NK-92 (cell line): Measurements from ENCODE around the gene CLEC11A.

ENCODE experiments used
- DNase-seq: peaks from one replicate; lab custom pipeline; 2025; ENCODE audit not compliant: unreplicated experiment; lab: John Stamatoyannopoulos, UW

CLEC11A gene

GRCh38 chr19:50703915-50704796 lies 19.0 kb upstream of the CLEC11A start:
- no peak for DNase-seq

- no peak for DNase-seq
Measured at GRCh38 chr19:50705422-50706019, 17.6 kb upstream of the CLEC11A start.

- DNase-seq: no peak
Measured at GRCh38 chr19:50706387-50706786, 16.8 kb upstream of the CLEC11A start.

GRCh38 chr19:50708179-50708879 lies 14.8 kb upstream of the CLEC11A start:
- DNase-seq: no peak

- no peak for DNase-seq
Measured at GRCh38 chr19:50710094-50710493, 13.1 kb upstream of the CLEC11A start.

- DNase-seq: no peak
Measured at GRCh38 chr19:50710612-50711011, 12.6 kb upstream of the CLEC11A start.

- DNase-seq: no peak
Measured at GRCh38 chr19:50711196-50711595, 12.0 kb upstream of the CLEC11A start.

- DNase-seq: no peak
Measured at GRCh38 chr19:50711805-50712204, 11.4 kb upstream of the CLEC11A start.

GRCh38 chr19:50712833-50713232 lies 10.3 kb upstream of the CLEC11A start:
- no peak for DNase-seq

- no peak for DNase-seq
Measured at GRCh38 chr19:50713556-50714236, 9.5 kb upstream of the CLEC11A start.

GRCh38 chr19:50716178-50717025 lies 6.8 kb upstream of the CLEC11A start:
- no peak for DNase-seq

GRCh38 chr19:50717026-50717723 lies 6.0 kb upstream of the CLEC11A start:
- DNase-seq: no peak

- no peak for DNase-seq
Measured at GRCh38 chr19:50717891-50718254, 5.3 kb upstream of the CLEC11A start.

- DNase-seq: no peak
Measured at GRCh38 chr19:50718255-50719118, 4.7 kb upstream of the CLEC11A start.

- no peak for DNase-seq
Measured at GRCh38 chr19:50719119-50719435, 4.1 kb upstream of the CLEC11A start.

- no peak for DNase-seq
Measured at GRCh38 chr19:50719566-50719965, 3.6 kb upstream of the CLEC11A start, which contains the start of gene SHANK1. Gene SHANK1 (minus strand): TSS chr19:50719802. CDS start chr19:50716919, 2,883 bp downstream.

- DNase-seq: no peak
Measured at GRCh38 chr19:50720181-50720920, 2.8 kb upstream of the CLEC11A start.

GRCh38 chr19:50720921-50721381 lies 2.2 kb upstream of the CLEC11A start:
- no peak for DNase-seq
